ENCODE data around the gene NUFIP2. TPM values are rescaled to one million over a fixed set of nuclear protein-coding genes. Genes with fewer than 3 reads are reported as not detected.

NUFIP2 gene
- total and polyA plus RNA-seq, 2 experiments from 2014 or later, result 8.9 to 47.8 TPM

DNA sequence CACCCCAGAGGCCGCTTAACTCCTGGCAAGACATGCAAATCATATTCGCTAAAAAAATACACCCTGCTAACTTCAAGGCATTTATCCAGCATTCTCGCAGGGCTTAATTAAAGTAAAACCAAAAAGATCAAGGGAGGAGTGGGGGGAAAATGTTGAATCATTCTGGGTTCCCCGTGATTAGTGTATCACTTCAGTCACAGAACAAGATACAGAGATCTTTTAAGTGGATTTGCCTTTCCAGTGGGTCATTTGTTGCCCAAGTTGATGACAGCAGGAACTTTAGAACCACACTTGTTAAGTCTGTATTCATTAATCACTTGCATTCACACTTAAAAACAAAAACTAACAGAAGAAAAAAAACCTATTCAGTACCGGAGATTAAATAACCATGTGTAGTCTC lies 30.0 kb downstream of the NUFIP2 start:
- no peak for TF ChIP-seq EZH2phosphoT487 (IDR thresholded peaks at IDR 0.05; ENCODE audit: low read depth, severe bottlenecking, unreplicated experiment)
- TF ChIP-seq EZH2 (IDR thresholded peaks at IDR 0.05; ENCODE audit: borderline replicate concordance), result no peak
- TF ChIP-seq, protein P1, sequence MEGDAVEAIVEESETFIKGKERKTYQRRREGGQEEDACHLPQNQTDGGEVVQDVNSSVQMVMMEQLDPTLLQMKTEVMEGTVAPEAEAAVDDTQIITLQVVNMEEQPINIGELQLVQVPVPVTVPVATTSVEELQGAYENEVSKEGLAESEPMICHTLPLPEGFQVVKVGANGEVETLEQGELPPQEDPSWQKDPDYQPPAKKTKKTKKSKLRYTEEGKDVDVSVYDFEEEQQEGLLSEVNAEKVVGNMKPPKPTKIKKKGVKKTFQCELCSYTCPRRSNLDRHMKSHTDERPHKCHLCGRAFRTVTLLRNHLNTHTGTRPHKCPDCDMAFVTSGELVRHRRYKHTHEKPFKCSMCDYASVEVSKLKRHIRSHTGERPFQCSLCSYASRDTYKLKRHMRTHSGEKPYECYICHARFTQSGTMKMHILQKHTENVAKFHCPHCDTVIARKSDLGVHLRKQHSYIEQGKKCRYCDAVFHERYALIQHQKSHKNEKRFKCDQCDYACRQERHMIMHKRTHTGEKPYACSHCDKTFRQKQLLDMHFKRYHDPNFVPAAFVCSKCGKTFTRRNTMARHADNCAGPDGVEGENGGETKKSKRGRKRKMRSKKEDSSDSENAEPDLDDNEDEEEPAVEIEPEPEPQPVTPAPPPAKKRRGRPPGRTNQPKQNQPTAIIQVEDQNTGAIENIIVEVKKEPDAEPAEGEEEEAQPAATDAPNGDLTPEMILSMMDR (IDR thresholded peaks at IDR 0.05; ENCODE audit: poor library complexity), result no peak
- H3K79me2 ChIP-seq, result peaks cover 74% of the 10 kb centered on the region
- H3K36me3 ChIP-seq (replicated peaks; ENCODE audit: insufficient read depth, low read depth), result no peaks in the 10 kb centered on the region

DNA sequence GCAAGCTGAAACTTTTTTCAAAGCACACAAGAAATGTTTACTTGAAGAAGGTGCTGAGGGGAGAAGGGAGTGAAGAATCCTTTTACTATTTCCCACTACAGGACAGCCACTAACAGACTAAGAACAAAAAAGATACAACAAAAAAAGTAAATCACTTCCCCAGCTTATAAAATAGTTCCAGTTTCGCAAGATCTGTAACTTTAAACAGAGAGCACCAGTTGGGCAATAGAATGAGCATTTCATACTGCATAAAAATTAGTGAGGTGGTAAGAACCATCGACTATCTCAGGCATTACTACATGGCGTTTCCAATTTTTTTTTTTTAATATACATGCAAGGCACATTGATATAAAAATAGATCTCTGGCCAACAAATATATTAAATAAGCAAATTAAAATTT lies 36.2 kb downstream of the NUFIP2 start:
- Histone ChIP-seq H3K27ac (no peak overlapping the region), H3K4me1 (ENCODE audit: insufficient read depth) (peaks cover 11% of the 10 kb centered on the region), H3K9me3 (ENCODE audit: low read depth) (no peaks in the 10 kb centered on the region), H3K79me2 (peaks cover 21% of the 10 kb centered on the region), H3K4me2 (no peak overlapping the region), H2AFZ (no peak overlapping the region), H3K4me3 (no peak overlapping the region), H3K9me2 (replicated peaks; ENCODE audit: insufficient read depth) (no peaks in the 10 kb centered on the region), H3K27me3 (no peaks in the 10 kb centered on the region), H3K36me3 (replicated peaks; ENCODE audit: insufficient read depth, low read depth) (no peaks in the 10 kb centered on the region), H4K20me1 (ENCODE audit: insufficient read depth, poor library complexity, severe bottlenecking) (peaks cover 42% of the 10 kb centered on the region)
- no peak for DNase-seq (ENCODE audit: low spot score)
- 92% methylated on average over 3 of the region's 3 CpGs for WGBS (ENCODE audit: low lambda C conversion rate, missing lambda C conversion rate)
- no peak for TF ChIP-seq EZH2 (IDR thresholded peaks at IDR 0.05; ENCODE audit: borderline replicate concordance)
- no peak for TF ChIP-seq EZH2phosphoT487 (IDR thresholded peaks at IDR 0.05; ENCODE audit: low read depth, severe bottlenecking, unreplicated experiment)
- TF ChIP-seq, protein P1 (IDR thresholded peaks at IDR 0.05; ENCODE audit: poor library complexity), result no peak

More for the DNA sequence above, 30.0 kb downstream of the NUFIP2 start:
- Histone ChIP-seq H3K9me2 (replicated peaks; ENCODE audit: insufficient read depth) (no peaks in the 10 kb centered on the region), H3K4me2 (no peak overlapping the region), H3K4me3 (no peak overlapping the region), H3K4me1 (ENCODE audit: insufficient read depth) (peaks cover 7% of the 10 kb centered on the region), H3K9me3 (ENCODE audit: low read depth) (no peaks in the 10 kb centered on the region), H3K27me3 (no peaks in the 10 kb centered on the region), H4K20me1 (ENCODE audit: insufficient read depth, poor library complexity, severe bottlenecking) (peaks cover 61% of the 10 kb centered on the region), H2AFZ (no peak overlapping the region), H3K27ac (no peak overlapping the region)
- no peak for DNase-seq (ENCODE audit: low spot score)
- WGBS (ENCODE audit: low lambda C conversion rate, missing lambda C conversion rate), result 93% methylated on average over 5 of the region's 5 CpGs

DNA sequence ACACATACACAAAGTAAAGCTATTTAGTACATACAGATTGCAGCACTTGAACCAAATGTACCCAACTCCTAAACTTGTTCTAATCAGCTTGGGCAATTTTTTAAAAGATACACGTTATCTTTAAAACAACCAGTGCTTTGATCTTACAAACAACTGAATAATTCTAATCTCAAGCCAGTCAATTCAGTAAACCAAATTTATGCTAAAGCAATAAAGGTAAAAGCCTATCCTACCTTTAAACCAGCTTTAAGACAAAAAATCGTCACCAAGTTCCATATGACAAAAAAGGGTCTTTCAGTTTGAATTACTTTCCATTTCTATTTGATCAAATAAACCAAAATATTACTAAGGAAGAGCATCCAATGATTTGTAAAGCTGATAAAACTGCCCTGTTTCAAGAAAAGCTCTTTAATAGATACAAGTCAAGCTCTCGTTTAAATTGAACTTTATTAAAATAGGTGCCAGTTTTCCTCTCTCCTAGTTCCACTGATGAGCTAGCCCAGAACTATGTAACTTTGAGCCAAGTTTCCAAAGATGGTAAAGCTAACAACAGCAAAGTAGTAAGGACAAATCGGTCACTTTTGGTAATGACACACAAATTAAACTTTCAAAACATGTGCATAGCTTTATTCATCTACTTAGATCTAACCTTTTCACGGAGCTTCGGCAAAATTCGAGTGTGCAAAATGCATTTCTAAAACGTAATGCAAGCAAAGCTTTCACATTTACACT lies 37.0 kb downstream of the NUFIP2 start:
- Histone ChIP-seq H3K4me1 (ENCODE audit: insufficient read depth) (peaks cover 4% of the 10 kb centered on the region), H3K9me3 (ENCODE audit: low read depth) (no peaks in the 10 kb centered on the region), H3K36me3 (replicated peaks; ENCODE audit: insufficient read depth, low read depth) (no peaks in the 10 kb centered on the region), H2AFZ (no peak overlapping the region), H3K27ac (no peak overlapping the region), H3K27me3 (no peaks in the 10 kb centered on the region), H4K20me1 (ENCODE audit: insufficient read depth, poor library complexity, severe bottlenecking) (peaks cover 35% of the 10 kb centered on the region), H3K9me2 (replicated peaks; ENCODE audit: insufficient read depth) (no peaks in the 10 kb centered on the region), H3K4me2 (no peak overlapping the region), H3K4me3 (no peak overlapping the region), H3K79me2 (peaks cover 13% of the 10 kb centered on the region)
- DNase-seq (ENCODE audit: low spot score), result no peak
- WGBS (ENCODE audit: low lambda C conversion rate, missing lambda C conversion rate), result 87% methylated on average over 8 of the region's 8 CpGs
- TF ChIP-seq EZH2 (IDR thresholded peaks at IDR 0.05; ENCODE audit: borderline replicate concordance), result no peak

DNA sequence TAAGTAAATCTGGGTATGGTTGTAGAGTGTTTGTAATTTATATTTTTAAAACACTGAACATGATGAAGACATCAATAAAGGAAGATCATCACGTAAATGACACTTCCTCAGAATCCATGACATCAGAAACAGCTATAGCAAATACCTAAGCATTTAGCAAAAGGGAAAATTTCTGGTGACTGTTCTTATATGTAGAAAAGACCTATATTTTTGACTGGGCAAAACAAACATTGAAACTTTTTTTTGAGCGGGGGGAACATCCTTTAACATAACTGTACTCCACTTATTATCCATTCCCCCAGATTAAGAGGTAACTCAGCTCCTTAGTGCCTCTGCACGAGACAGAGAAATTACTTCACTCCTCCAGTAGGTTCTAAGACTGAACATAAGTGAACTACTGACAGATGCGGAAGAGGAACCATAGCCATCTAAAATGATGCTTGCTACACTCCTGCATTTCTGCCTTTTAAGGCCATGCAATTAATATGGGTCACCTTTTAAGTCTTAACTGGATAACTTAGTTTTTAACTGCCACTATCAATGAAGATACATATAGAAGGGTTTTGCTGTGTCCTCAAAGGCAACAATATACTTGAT lies 37.9 kb downstream of the NUFIP2 start:
- no peaks in the 10 kb centered on the region for H3K27me3 ChIP-seq
- peaks cover 4% of the 10 kb centered on the region for H3K4me1 ChIP-seq (ENCODE audit: insufficient read depth)
- H3K9me2 ChIP-seq (replicated peaks; ENCODE audit: insufficient read depth), result no peaks in the 10 kb centered on the region
- no peak for DNase-seq (ENCODE audit: low spot score)
- H3K4me3 ChIP-seq, result no peak overlapping the region
- H4K20me1 ChIP-seq (ENCODE audit: insufficient read depth, poor library complexity, severe bottlenecking), result peaks cover 31% of the 10 kb centered on the region
- no peaks in the 10 kb centered on the region for H3K36me3 ChIP-seq (replicated peaks; ENCODE audit: insufficient read depth, low read depth)
- H3K79me2 ChIP-seq, result peaks cover 13% of the 10 kb centered on the region
- H3K27ac ChIP-seq, result no peak overlapping the region
- no peak overlapping the region for H3K4me2 ChIP-seq
- no peak overlapping the region for H2AFZ ChIP-seq
- 91% methylated on average over 4 of the region's 4 CpGs for WGBS (ENCODE audit: low lambda C conversion rate, missing lambda C conversion rate)
- no peaks in the 10 kb centered on the region for H3K9me3 ChIP-seq (ENCODE audit: low read depth)
- no peak for TF ChIP-seq EZH2 (IDR thresholded peaks at IDR 0.05; ENCODE audit: borderline replicate concordance)
- TF ChIP-seq, protein P1 (IDR thresholded peaks at IDR 0.05; ENCODE audit: poor library complexity), result no peak
- TF ChIP-seq EZH2phosphoT487 (IDR thresholded peaks at IDR 0.05; ENCODE audit: low read depth, severe bottlenecking, unreplicated experiment), result no peak
